GM19468 (cell line): ENCODE results near the gene DNAJB14.

Experiments used
- ATAC-seq: cut with Tn5 transposase; IDR thresholded peaks from one replicate; pipeline ENCODE4 v1.9.1; 2021; ENCODE audit warnings: mild to moderate bottlenecking, moderate library complexity, moderate number of reproducible peaks; ENCODE audit not compliant: unreplicated experiment; ENCODE audit errors: extremely low read depth

Gene DNAJB14

DNA sequence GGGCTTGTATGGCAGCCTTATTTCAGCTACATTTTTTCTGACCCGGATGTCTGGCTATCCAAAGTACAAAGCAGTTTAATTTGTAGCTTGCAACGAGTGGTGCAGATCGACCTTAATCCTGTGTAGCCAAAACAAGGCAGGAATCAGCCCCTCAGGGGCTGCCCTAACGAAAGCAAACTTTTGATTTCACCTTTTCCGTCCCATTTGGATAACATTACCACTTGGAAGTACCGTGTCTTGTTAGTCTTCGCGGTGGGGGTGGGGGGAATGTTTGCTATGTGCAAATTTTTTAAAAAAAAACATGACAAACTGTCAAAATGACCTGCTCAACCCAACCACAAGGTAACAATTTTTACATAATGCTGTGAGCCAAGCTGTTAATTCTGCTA lies 766 bp upstream of the DNAJB14 start:
- ATAC-seq = no peak

DNA sequence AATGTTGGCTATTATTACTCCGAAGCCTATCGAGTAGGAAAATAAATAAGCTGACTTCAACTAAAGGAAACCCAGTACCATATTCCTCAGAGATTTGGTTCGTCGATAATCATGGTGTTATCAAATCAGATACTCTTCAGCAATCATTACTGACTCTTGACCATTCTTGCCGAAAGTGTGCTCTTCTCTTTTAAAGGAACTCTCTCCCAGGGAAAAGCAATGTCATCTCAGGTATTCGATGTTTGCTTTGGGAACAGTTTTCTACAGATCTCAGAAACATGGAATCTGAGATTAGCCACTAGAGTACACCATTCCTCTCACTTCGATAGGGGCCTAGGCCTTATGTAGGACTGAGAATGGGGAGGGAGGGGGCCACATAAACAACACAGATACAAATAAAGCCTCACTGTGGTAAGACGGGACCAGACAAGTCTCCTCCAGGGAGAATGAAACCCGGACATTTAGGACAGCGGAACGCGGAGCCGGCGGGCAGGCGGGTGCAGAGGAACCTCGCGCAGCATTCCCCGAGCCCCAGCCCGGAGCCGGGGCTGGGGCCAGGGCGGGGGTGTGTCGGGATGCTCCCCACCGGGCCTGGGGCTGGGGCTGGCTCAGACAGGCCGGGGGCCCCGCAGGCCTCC lies 581 bp downstream of the DNAJB14 start:
- ATAC-seq = no peak

DNA sequence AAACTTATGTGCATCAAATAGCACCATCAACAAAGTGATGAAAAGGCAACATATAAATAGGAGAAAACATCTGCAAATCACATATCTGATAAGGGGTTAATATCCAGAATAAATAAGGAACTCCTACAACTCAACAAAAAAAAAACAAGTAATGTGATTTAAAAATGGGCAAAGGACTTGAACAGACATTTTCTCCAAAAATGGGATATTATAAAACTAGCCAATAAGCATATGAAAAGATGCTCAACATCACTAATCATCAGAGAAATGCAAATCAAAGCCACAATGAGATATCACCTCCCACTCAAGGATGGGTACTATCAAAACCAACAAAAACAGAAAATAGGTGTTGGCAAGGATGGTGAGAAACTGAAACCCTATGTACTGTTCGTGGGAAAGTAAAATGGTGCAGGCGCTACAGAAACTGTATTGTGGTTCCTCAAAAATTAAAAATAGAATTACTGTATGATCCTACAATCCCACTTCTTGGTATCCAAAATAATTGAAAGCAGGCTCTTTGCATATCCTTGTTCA lies 2.4 kb downstream of the DNAJB14 start:
- no peak for ATAC-seq

DNA sequence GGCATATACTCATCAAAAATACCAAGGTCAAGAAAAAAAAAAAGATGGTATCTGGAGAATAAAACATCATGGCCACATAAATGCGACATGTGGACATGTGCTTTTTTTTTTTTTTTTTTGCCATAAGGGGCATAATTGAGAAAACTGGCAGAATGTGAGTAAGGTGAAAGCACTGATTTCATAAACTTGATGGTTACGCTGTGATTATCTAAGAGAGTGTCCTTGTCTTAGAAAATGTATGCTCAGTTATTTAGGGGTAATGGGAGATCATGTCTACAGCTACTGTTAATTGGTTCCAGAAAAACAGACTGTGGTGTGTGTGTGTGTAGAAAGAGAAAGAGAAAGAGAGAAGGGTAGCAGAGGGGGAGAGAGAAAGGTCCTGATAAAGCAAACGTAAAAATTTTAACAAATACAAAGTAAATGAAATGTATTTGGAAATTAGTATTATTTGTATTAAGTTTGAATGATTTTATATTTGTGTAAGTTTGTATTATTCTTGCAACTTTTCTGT lies 8.1 kb downstream of the DNAJB14 start:
- no peak for ATAC-seq

DNA sequence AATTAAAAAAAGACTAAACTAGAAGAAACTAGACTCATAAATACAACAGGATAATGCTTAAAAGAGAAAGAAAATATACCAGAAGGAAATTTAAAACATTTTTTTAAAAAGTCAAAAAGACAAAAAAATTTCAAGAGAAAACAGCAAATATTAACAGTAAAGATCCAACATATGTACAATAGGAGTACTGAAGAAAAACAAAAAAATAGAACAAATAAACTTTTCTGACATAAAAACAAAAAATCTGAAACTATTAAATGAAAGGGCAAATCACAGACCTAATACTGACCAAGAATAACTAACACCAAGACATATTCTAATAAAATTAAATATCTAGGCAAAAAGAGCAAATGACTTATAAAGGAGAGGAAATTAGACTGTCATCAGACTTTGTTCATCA lies 11.5 kb downstream of the DNAJB14 start:
- no peak for ATAC-seq

DNA sequence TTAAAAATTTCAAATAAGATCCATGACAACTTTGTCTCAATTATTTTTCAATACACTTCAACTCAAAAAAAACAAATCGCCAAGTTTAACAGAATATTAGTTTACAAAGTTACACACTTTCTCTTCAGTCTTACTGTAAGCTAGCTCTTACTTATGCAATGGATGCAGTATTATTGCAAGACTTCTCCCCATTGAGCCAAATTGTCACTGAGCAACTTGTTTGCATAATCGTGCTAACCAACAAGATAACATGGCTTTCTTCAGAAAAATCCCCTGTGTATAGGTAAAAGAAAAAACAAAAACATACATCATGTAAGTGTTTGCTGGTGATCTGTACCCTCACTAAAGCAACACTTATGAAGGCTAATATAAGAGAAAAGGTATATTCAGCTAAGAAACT lies 18.9 kb downstream of the DNAJB14 start:
- no peak for ATAC-seq

- ATAC-seq = no peak
Observed at GRCh38 chr4:99921174-99921573, 25.2 kb downstream of the DNAJB14 start.

DNA sequence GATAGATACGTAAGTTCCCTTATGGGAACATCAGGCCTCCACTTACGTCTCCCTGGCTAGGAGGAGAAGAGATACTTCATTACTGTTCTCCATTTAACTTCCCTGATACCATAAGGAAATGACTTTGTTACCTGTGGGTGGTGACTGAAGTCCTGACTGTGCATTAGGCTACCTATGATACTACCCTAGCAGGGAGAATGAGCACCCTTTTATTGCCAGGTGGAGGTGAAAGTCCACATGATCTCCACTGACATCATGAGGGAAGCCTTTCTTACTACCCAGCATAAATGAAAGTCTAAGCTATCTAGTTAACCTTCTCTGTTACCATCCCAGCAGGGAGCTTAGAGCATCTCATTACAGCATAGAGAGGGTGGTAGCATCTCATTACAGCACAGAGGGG lies 27.8 kb downstream of the DNAJB14 start:
- no peak for ATAC-seq

- no peak for ATAC-seq
Observed at GRCh38 chr4:99917575-99917974, 28.8 kb downstream of the DNAJB14 start.

DNA sequence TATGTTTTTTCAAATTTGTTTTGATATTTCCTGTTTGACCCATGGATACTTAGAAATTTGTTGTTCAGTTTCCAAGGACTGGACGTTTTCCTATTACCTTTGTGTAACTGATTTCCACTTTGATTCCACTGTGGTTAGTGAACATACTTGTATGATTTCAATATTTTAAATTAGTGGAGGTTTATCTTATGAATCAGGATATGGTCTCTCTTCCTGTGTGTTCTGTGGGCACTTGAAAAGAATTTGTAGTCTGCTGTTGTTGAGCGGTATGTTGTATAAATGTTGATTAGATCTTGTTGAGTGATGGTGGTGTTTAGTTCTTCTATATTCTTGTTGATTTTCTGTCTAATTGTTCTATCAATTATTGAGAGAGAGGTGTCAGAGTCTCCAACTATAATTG lies 31.0 kb downstream of the DNAJB14 start:
- no peak for ATAC-seq

DNA sequence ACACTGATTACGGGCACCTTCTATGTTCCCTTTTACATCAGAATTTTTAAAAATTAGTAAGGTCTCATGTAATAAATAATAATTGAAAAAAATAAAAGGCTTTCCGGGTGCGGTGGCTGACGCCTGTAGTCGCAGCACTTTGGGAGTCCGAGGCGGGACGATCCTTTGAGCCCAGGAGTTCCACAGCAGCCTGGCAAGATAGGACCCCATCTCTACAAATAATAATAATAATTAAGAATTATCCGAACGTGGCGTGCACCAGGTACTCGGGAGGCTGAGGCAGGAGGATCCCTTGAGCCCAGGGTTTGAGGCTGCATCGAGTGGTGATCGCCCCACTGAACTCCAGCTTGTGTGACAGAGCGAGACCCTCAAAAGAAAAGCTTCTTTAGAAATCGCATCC lies 51.4 kb downstream of the DNAJB14 start:
- no peak for ATAC-seq

- ATAC-seq = peak; percentile 98
Observed at GRCh38 chr4:99894161-99894997, 52.0 kb downstream of the DNAJB14 start, which contains the start of gene LAMTOR3. LAMTOR3 (minus strand) TSS chr4:99894427; CDS start chr4:99893963, 464 bp downstream.

DNA sequence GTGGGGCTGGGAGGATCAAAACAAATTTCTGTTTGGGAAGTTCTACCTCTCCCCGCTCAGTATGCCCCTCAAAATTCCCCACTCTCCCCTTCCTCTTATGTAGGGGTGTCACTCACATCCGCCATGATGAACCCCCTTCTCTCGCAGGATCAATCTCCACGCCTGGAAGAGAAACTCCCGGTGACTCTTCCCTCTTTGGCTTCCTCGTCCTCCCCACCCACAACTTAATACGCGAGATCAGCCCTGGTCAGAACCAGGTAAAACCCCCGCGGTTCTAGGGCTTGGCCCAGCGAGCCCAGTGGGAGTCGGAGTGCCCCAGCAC lies 52.6 kb downstream of the DNAJB14 start:
- ATAC-seq = no peak

DNA sequence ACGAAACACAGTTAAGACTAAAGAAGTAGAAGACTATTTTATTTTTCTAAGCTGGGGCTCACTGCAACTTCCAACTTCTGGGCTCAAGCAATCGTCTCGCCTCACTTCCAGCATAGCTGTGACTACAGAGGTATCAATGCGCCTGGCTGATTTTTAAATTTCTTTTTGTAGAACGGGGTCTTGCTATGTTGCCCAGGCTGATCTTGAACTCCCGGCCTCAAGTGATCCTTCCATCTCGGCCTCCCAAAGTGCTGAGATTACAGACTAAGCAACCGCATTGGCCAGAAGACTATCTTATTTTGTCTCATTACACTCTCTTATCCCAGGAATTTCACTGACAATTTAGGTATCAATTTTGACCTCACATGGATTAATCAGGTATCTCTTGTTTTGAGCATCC lies 53.4 kb downstream of the DNAJB14 start:
- ATAC-seq = no peak

- ATAC-seq = no peak
Observed at GRCh38 chr4:99891351-99891750, 55.1 kb downstream of the DNAJB14 start.

GRCh38 chr4:99887837-99888236 lies 58.6 kb downstream of the DNAJB14 start:
- ATAC-seq = no peak

DNA sequence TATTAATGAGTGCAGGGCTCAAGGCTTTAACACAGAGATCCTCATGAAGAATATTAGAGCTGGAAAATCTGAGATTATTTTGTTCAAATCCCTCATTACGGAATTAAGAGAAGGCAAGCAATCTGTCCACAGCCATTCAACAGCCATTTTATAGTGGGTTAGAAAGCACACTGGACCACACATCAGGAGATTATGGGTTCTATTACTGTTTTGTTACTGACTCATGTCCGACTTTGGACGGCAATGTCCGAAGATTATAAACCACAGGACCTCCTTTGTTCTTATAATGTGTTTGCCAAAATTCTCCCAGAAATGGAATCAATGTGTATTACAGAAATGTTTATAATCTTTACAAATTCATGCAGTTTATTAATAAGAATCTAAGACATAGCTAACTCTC lies 60.3 kb downstream of the DNAJB14 start:
- no peak for ATAC-seq

DNA sequence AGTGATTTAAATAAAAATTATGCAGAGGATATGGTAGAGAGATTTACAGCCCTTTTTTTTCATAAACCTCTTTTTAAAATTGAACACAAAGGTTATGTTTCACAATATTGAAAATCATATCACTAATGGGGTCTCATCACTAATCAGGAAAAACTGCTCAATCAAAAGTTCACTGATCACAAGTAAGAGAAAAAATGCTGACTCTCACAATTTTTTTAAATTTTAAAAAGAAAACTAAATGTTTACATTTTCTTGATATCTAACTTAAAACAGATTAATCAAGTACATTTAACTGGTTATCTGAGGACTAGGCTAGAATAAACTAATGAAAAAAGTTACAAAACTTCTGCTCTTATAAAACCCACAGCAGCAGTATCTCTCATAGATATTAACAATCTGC lies 60.7 kb downstream of the DNAJB14 start:
- ATAC-seq = no peak

- no peak for ATAC-seq
Observed at GRCh38 chr4:99885063-99885664, 61.3 kb downstream of the DNAJB14 start.

DNA sequence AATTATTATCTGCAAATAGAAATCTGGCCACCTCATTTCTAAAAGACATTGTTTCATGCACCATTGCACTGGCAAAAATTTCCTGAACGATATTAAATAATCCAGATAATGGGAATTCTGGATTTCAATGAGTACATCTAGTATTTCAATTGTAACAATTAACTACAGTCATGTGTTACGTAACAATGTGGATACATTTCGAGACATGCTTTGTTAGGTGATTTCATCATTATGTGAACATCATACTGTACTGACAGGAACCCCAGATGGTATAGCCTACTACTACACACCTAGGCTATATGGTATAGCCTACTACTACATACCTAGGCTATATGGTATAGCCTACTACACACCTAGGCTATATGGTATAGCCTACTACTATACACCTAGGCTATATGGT lies 67.0 kb downstream of the DNAJB14 start:
- ATAC-seq = no peak

GRCh38 chr4:99878604-99879003 lies 67.8 kb downstream of the DNAJB14 start:
- no peak for ATAC-seq
